AG20443 (cell line): ENCODE measurements around the gene VENTX.
A peak's percentile ranks its signal among the peaks of the same experiment; 100 is the strongest.

ENCODE experiments used
- DNase-seq: peaks from one replicate; pipeline ENCODE4 v3.0.0; 2012; ENCODE audit warnings: low spot score, mixed read lengths

VENTX gene

GRCh38 chr10:133272964-133273420, 35.3 kb downstream of the VENTX start:
- DNase-seq, result no peak

DNA sequence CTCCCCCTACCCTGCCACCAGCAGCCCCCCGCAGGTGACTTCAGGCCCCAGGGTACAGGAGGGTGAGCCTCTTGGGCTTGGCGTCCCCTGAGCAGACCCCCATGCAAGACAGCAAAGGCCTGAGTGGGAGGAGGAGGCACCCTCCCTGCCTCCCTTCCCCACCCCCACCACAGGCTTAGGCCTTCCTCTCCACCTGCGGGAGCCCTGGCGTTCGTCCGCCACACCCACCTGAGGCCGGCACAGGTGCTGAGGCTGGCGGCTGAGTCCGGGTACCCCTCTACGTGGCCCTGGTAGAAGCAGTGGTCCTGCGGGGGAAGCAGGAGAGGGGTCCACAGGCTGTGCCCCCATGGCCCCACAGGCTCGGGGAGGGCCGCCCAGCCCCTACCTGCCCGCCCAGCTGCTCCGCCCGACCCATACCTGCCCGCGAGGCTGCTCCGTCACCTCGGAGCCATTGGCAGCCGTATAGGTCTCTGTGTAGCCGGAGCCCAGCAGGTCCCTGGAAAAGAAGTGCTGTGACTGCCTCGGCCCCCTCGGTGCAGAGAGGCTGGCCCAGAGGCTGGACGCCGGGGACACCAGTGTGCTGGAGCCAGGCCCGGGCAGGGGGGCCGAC, 36.0 kb downstream of the VENTX start:
- DNase-seq, result no peak

DNA sequence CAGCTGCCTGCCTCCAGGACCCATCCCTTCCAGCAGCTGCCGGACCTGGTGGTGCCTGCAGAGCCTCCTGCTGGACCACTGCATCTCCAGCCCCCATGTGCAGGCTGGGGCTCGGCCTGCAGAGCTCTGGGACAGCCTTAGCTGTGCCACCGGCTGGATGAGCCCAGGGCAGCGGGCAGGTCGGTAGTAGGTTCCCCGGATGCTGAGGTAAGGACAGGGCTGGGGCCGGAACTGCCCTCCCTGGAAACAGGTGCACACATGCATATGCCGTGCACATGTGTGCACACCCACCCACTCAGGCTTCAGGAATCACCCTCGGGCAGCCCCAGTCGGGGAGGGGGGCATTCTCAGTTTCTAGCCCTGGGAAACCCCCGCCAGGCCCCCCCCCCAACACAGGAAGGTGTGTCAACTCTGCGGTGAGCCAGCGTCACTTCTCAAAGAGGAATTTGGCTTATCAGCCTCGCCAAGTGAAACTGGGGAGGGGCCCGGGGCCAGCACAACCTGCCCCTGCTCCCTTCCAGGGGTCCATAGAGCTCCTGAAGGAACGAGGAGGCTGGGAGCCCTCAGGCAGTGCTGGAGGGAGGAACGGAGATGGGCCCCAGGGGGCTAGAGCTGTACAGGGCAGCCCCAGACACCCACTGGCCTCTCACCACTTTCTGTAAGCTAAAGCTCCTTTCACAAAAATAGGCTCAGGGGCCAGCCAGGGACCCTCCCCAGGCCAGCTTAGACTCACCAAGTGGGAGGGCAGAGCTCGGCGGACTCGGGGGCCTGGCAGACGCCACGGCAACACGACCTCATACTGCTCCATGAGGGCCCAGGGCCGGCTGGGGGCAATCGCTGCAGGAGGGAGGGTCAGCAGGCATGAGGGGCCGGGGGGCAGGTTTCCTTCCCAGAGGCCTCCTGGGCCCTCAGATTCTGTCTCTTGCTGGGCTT, 37.4 kb downstream of the VENTX start:
- DNase-seq, result no peak

DNA sequence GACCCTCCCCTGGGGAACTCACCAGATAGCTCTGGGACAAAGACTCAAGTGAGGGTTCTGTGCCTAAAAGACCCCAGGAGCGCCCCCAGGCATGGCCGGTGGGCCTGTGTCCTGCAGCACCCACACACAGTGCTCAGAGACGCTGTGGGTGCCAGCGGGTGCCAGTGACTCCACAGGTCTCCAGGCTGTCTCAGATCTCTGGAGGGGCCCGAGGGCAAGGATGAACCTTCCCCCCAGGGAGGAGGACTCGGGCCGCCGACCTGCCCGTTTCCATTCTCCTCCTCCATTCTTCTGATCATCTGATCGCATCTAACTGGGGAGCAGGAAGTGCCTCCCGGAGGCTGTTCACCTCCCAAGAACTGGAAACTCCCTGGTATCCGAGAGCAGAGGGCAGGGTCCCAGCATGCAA, 38.0 kb downstream of the VENTX start:
- no peak for DNase-seq

DNA sequence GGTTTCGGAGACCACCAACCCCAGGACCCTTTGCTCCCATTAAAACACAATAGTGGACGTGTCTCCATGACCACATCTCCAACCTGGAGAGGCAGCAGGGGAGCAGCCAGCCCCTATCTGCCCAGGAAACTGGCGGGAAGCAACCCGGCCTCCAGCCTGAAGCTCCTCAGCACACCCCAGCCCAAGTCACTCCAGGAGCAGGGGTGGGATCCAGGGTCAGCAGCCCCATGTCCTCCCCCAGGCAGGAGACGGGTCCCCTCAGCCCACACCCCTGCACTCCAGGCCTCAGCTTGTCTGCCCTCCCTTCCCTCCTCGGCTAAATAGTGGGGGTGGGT, 38.4 kb downstream of the VENTX start:
- no peak for DNase-seq

DNA sequence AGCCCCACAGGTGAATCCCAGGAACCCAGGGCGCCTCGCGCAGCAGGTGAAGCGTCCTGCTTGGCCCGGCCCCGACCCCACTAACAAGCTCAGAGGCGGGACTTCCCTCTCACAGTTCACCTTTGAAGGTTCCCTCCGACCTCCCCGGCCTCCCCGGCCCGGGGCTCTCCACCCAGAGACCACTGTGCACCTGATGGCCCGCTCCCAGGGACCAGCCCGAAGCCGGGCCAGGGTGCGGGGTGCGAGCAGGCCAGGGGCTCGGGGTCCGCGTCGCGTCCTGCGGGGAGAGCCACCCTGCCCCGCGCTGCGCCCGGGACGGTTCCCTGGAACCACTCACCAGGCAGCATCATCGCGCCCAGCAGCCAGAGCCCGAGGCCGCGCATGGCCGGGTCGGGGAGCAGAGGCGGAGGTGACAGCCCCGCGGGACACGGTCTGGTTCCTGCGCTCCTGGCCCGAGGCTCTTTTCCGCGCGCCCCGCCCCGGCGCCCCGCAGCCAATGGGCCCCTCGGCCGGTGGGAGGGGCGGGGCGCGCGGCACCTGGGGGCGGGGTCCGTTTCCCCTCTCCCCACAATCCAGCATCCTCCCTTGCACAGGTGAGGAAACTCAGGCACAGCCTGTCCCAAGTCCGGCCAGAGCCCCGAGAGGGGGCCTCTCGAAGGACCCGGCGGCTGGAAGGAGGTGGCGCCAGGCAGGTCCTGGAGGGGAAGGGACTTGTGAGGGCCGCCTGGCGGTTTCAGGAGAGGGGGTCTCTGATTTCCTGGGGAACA, 39.0 kb downstream of the VENTX start, which contains the start of gene ADAM8:
Gene ADAM8 (minus strand): TSS at position 434 of the 767 bp plus-strand sequence. CDS start 51 bp downstream, at position 383.
- peak; percentile 68 for DNase-seq

- DNase-seq, result no peak
These were observed 39.8 kb downstream of the VENTX start for GRCh38 chr10:133277277-133277992.

DNA sequence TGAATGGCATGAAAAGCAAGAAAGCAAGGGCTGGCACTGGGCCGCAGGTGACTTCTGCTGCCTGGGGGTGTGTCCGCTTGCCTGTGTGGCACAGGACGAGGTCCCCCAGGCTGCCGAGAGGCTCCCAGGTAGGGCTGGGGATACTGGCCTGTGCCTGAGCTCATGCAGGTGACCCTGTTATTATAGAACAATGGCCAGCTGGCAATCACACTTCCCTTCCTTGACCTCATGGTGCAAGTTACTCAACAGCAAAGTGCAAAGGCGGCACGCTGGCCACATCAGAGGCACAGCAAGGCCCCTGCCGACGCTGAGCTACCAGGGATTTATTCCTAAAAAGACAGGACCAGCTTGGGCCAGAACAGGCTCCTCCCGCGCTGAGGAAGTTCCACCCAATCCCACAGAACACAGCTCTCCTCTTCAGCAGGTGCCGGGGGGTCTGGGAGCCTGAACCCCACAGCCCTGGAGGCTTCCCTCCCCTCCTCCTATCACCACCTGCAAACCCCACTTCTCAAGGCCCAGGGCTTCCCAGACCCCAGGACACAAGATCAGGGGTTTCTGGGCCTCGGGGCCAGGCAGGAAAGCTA, 40.4 kb downstream of the VENTX start:
- DNase-seq, result no peak

- DNase-seq, result no peak
These were observed 41.1 kb downstream of the VENTX start for GRCh38 chr10:133278577-133279265.

GRCh38 chr10:133279326-133280226, 41.9 kb downstream of the VENTX start:
- no peak for DNase-seq

DNA sequence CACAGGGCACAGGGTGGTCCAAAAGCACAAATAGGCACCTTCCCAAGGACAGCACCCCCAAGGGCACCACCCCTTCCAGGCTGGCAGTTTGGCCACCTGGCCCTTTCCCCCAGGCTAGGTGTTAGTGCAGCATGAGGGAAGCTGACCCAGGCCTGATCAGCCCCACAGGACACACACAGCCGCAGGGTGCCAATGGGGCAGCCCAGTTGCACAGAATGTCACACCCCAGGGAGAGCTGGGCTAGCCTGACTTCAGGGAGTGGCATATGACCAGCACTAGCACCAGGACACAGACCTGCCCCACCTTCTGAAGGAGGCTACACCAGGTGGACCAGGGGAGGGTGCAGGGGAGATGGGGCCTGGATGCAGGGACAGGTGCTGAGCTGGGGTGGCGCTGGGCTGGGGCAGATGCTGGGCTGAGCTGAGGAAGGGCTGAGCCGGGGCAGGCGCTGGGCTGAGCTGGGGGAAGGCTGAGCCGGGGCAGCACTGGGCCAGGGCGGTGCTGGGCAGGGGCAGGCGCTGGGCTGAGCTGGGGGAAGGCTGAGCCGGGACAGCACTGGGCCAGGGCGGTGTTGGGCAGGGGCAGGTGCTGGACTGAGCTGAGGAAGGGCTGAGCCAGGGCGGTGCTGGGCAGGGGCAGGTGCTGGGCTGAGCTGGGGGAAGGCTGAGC, 42.9 kb downstream of the VENTX start:
- DNase-seq, result no peak

DNA sequence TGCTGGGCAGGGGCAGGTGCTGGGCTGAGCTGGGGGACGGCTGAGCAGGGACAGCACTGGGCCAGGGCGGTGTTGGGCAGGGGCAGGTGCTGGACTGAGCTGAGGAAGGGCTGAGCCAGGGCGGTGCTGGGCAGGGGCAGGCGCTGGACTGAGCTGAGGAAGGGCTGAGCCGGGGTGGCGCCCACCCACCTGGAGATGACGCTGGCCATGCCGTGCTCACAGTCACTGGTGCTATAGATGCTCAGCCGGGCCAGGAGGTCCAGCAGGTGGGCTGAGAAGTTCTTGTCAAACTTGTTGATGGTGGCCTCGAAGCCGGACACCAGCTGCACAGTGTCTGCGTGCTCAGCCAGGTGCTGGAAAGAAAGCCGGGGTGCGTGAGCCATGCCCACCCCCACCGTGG, 43.4 kb downstream of the VENTX start:
- DNase-seq, result no peak

DNA sequence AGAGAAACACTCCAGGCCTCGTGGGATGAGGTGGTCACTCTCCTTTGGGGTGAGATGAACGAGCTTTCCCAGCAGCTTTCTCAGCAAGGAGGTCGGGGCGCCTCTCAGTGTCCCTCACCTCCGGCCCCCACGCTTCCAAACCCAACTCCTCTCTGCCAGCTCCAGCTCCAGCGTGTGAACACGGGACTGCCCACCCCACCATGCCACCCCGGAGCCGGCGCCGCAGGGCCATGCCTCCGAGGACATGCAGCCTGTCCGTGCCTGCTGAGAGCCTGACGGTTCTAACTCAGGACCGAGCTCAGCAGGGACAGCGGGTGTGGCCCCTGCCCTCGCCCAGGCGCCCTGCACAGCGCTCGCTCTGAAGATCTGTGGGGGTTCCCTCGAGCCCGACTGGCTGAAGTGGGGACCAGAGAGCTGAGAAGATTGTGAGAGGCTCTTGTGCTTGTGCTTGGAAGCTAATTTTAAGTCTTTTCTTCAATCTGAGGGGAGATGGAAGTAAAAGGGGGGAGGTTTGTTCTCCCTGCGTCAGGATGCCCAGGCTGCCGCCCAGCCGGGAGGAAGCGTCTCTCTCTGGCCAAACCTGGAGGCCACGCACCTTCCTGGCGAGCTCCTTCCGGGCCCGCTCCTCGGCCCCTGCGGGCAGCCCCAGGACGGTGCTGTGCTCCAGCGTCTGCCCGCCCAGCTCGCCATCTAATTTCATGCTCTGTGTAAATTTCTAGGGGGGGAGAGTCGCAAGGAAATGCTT, 44.1 kb downstream of the VENTX start:
- no peak for DNase-seq

DNA sequence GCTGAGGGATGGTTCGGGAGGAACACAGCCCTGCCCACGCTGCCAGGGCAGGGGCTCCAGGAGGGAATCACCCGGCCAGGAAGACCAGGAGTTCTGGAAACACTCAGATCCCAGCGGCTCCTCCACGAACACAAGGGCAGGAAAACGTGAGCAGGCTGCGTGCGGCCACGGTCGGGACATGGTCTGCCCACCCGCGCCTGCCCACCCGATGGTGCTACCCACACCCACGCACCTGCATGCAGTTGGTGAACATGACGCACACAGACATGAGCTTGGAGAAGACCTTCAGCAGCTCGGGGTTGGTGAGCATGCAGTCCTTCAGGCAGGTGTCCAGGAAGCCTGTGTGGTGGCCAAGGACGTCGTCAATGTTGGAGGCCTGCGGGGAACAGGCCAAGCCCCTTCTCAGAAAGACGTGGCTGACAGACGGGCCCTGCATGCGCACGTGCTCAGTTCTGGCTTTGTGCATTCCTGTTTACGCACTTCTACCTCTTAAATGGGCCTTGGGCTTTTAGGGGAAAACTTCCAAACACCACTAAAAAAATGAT, 45.3 kb downstream of the VENTX start:
- no peak for DNase-seq

- no peak for DNase-seq
These were observed 46.3 kb downstream of the VENTX start for GRCh38 chr10:133283931-133284330.

DNA sequence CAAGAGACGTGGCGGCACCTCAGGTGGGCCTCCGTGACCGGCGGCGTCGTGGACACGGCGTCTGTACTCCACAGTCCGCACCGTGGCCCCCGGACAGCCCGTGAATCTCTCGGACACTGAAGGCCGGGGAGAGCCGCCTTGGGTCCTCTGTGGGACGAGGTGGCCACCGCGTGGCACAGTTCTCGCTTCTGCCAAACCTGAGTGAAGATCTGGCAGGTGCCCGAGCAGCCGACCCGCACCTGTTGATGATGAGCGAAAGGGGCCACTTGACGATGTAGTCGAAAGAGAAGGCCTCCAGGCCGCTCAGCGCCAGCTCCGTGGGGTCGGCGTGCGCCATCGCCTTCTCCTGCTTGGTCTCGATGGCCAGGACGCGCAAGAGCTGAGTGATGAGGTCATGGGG, 47.6 kb downstream of the VENTX start:
- DNase-seq, result no peak

DNA sequence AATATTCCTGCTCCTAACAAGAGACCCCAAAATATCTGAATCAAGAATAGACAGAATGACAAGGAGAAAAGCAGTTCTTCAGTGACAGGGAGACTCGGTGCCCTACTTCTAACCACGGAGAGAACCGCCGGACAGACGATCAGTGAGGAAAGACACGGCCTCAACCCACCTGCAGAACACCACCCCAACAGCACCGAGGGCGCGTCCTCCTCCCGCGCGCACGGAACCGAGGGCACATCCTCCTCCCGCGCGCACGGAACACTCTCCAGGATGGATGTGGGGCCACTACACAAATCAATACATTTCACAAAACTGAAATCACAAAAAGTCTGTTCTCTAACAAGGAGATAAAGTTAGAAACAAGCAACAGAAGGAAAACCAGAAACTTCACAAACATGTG, 48.7 kb downstream of the VENTX start:
- no peak for DNase-seq

DNA sequence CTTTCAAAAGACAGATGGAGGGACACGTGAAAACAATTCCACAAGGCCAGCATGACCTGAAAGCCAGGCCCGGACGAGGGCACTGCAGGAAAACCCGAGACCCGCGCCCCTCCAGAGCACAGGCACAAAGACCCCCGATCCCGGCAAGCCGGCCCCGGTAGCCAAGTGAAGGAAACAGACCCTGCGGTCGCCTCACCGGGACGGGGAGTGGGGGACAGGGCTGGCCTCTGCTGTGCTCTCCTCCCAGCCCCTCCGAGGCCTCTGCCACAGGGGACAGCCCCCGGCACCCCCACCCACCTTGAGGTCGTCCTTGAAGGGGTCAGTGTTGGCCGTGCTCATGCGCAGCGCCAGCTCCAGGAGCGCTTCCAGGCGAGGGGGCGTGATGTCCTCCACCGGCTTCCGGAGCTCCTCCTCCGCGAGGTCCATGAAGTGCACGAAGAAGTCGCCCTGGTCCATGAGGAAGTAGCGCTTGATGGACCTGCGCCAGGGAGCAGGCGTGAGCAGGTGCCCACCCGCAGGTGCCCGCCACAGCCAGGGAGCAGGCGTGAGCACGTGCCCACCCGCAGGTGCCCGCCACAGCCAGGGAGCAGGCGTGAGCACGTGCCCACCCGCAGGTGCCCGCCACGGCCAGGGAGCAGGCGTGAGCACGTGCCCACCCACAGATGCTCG, 50.3 kb downstream of the VENTX start:
- DNase-seq, result no peak
